Endothelial cell of umbilical vein (primary cell): Measurements from ENCODE around the gene NARS2. TPM values are rescaled to one million over a fixed set of nuclear protein-coding genes. Genes with fewer than 3 reads are reported as not detected.

Experiments used
- BruUV-seq: library from RNA; stranded (reverse); fragments of 400-500 nt; replicated peaks from 2 replicates; lab custom pipeline; 2021; lab: Mats Ljungman, UMichigan
- CTCF ChIA-PET: fragments of 300-600, 350-600 bp; sonication (Branson Sonifier 250); formaldehyde crosslinking; loops from one replicate; lab custom pipeline; 2021; ENCODE audit warnings: antibody characterized with exemption, inconsistent platforms; lab: Charles Lee
- POLR2A ChIA-PET: fragments of 300-600, 350-600 bp; sonication (Branson Sonifier 250); formaldehyde crosslinking; loops from one replicate; lab custom pipeline; 2021; ENCODE audit warnings: antibody characterized with exemption, inconsistent platforms; lab: Charles Lee
- DNase-seq: peaks from one replicate; pipeline ENCODE4 v3.0.0-alpha.2; 2011; ENCODE audit warnings: low read depth, low spot score
- FAIRE-seq: peaks from 2 replicates; lab custom pipeline; 2011; peaks lifted over from hg19 to GRCh38; lab: Jason Lieb, UNC
- H2AFZ ChIP-seq: 2 replicates; pipeline ENCODE4 v1.6.0; 2012; ENCODE audit warnings: low read depth, low read length, control low read depth, inconsistent platforms
- H3K27ac ChIP-seq: 2 replicates; pipeline ENCODE4 v1.5.1; 2011; ENCODE audit warnings: low read depth, mild to moderate bottlenecking, control low read depth, low read length, moderate library complexity; ENCODE audit not compliant: insufficient read depth
- H3K27me3 ChIP-seq, 2 experiments: 2 replicates each; pipeline versions ENCODE4 v1.6.0 to v1.6.1; 2011; ENCODE audit warnings: low read length in 2 of 2, mixed read lengths in 1 of 2; ENCODE audit not compliant: control insufficient read depth in 2 of 2, insufficient read depth in 2 of 2
- H3K36me3 ChIP-seq, 2 experiments: 2 replicates in 1 of 2; 3 replicates in 1 of 2; pipeline ENCODE4 v1.5.1; 2011; ENCODE audit warnings: low read length in 2 of 2, mild to moderate bottlenecking in 1 of 2, moderate library complexity in 1 of 2; ENCODE audit not compliant: control insufficient read depth in 2 of 2, insufficient read depth in 2 of 2; ENCODE audit errors: extremely low read depth in 1 of 2
- H3K4me1 ChIP-seq: 3 replicates; pipeline ENCODE4 v1.5.1; 2011; ENCODE audit warnings: mild to moderate bottlenecking, low read length; ENCODE audit not compliant: control insufficient read depth, insufficient read depth; ENCODE audit errors: extremely low read depth
- H3K4me2 ChIP-seq: 2 replicates; pipeline ENCODE4 v1.6.1; 2011; ENCODE audit warnings: low read length, control low read depth, mixed read lengths; ENCODE audit not compliant: insufficient read depth
- H3K4me3 ChIP-seq, 3 experiments: fragments of 200-600 bp in 1 of 3; sonication (generic), shearing (Covaris generic) in 1 of 3; replicated peaks in 1 of 3; 2 replicates each; pipeline ENCODE4 v1.5.1; 2011 to 2016; ENCODE audit warnings: control low read depth in 3 of 3, low read length in 3 of 3, mild to moderate bottlenecking in 2 of 3, inconsistent platforms in 1 of 3, low read depth in 1 of 3, moderate library complexity in 1 of 3; ENCODE audit not compliant: insufficient read depth in 1 of 3
- H3K79me2 ChIP-seq: 2 replicates; pipeline ENCODE4 v1.6.0; 2012; ENCODE audit warnings: low read length, inconsistent platforms; ENCODE audit not compliant: control insufficient read depth, insufficient read depth
- H3K9ac ChIP-seq: replicated peaks from 2 replicates; pipeline ENCODE3; 2011; ENCODE audit warnings: low read length, control low read depth; ENCODE audit not compliant: insufficient read depth; ENCODE audit errors: extremely low read depth
- H3K9me1 ChIP-seq: replicated peaks from 3 replicates; pipeline ENCODE4 v1.6.0; 2011; ENCODE audit warnings: mild to moderate bottlenecking, low read length; ENCODE audit not compliant: control insufficient read depth, insufficient read depth; ENCODE audit errors: extremely low read depth
- H3K9me3 ChIP-seq: replicated peaks from 2 replicates; pipeline ENCODE4 v1.5.1; 2012; ENCODE audit warnings: low read length, inconsistent platforms; ENCODE audit not compliant: control insufficient read depth, insufficient read depth
- H4K20me1 ChIP-seq: replicated peaks from 2 replicates; pipeline ENCODE3; 2011; ENCODE audit warnings: mild to moderate bottlenecking, low read length; ENCODE audit not compliant: control insufficient read depth, insufficient read depth; ENCODE audit errors: extremely low read depth
- EZH2 ChIP-seq: IDR thresholded peaks from 2 replicates; pipeline ENCODE4 v1.6.1; 2012; ENCODE audit warnings: borderline replicate concordance, low read depth, mild to moderate bottlenecking, moderate library complexity, low read length, inconsistent platforms; ENCODE audit not compliant: severe bottlenecking
- FOS ChIP-seq: IDR thresholded peaks from 2 replicates; pipeline ENCODE4 v1.6.1; 2011; ENCODE audit warnings: mild to moderate bottlenecking, low read length, moderate library complexity, borderline replicate concordance; ENCODE audit not compliant: insufficient read depth
- GATA2 ChIP-seq: IDR thresholded peaks from 2 replicates; pipeline ENCODE4 v1.7.0; 2011; ENCODE audit warnings: low read depth, mild to moderate bottlenecking, moderate library complexity, mixed read lengths, low read length; ENCODE audit not compliant: insufficient read length, insufficient read depth
- JUN ChIP-seq: IDR thresholded peaks from 2 replicates; pipeline ENCODE4 v1.6.1; 2011; ENCODE audit warnings: borderline replicate concordance, low read depth; ENCODE audit not compliant: insufficient read length, insufficient read depth
- MYC ChIP-seq: IDR thresholded peaks from one replicate; pipeline ENCODE4 v1.6.1; 2011; ENCODE audit warnings: mild to moderate bottlenecking, low read depth, low read length
- POLR2A ChIP-seq: IDR thresholded peaks from 2 replicates; pipeline ENCODE4 v1.6.1; 2012; ENCODE audit warnings: low read depth, mild to moderate bottlenecking, control low read depth, low read length
- POLR2AphosphoS5 ChIP-seq: IDR thresholded peaks from 2 replicates; pipeline ENCODE4 v1.6.1; 2012; ENCODE audit warnings: low read depth, mild to moderate bottlenecking, control low read depth, low read length, moderate library complexity; ENCODE audit not compliant: insufficient read depth
- dilution Hi-C: fragments of 300-500 bp; cut with MboI; formaldehyde crosslinking; loops from one replicate; pipeline ENCODE4 v1.15.0; 2019; ENCODE audit warnings: low sequenced_read_pairs; ENCODE audit not compliant: extremely low pct_ligation_motif_present
- intact Hi-C: fragments of 100-400 bp; cut with micrococcal nuclease; formaldehyde crosslinking; loops from one replicate; pipeline ENCODE4 v1.10.0; 2022
- polyA plus RNA-seq, 4 experiments: library from polyadenylated mRNA; depleted of rRNA in 3 of 4; stranded (reverse) in 3 of 4; unstranded in 1 of 4; fragments of >200 nt; gene quantifications; 2 replicates each; pipeline versions ENCODE4 v1.2.1 to v1.2.3, GENCODE V29; 2011 to 2012; ENCODE audit warnings: missing spikeins in 1 of 4
- total RNA-seq: library from RNA; stranded (reverse); gene quantifications from 2 replicates; pipeline ENCODE4 v1.2.3, GENCODE V29; 2021
- TF ChIP-seq, protein P1 (sequence below): IDR thresholded peaks from 2 replicates; pipeline ENCODE4 v1.6.1; 2011; ENCODE audit not compliant: insufficient read depth, insufficient read length
- TF ChIP-seq, protein P2 (sequence below), 2 donors: IDR thresholded peaks; 1 replicate in 1 of 2; 2 replicates in 1 of 2; pipeline ENCODE4 v1.5.1; 2011; ENCODE audit warnings: low read length in 2 of 2, mild to moderate bottlenecking in 2 of 2, moderate library complexity in 2 of 2, control low read depth in 1 of 2, inconsistent platforms in 1 of 2, low read depth in 1 of 2; ENCODE audit not compliant: insufficient read depth in 1 of 2; ENCODE audit errors: extremely low read depth in 1 of 2

NARS2 gene
- total and polyA plus RNA-seq, 2 donors (not counting 3 experiments of a cell fraction or from before 2014, with no cell fraction given) = 6.9 to 16.7 TPM

- dilution Hi-C loops = no loop called here
- ChIA-PET CTCF (interaction anchor here (1.3 to 1.4 kb wide), 2 partner anchors 163 to 173 kb away, joined by 3 to 4 read pairs; no protein-coding TSS in a partner anchor), POLR2A (no interaction called here)
- BruUV-seq = no TSS peak
- no peak overlapping the region for H2AFZ ChIP-seq
- no peaks in the 10 kb centered on the region for H3K9me1 ChIP-seq
- intact Hi-C loops = no loop called here
- H3K9ac ChIP-seq = no peak overlapping the region
- DNase-seq (no peak), FAIRE-seq (no peak)
- H3K9me3 ChIP-seq = no peaks in the 10 kb centered on the region
- no peaks in the 10 kb centered on the region for H3K27me3 ChIP-seq
- TF ChIP-seq GATA2 = no peak
- TF ChIP-seq, protein P1, sequence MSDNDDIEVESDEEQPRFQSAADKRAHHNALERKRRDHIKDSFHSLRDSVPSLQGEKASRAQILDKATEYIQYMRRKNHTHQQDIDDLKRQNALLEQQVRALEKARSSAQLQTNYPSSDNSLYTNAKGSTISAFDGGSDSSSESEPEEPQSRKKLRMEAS = no peak
- no peak for TF ChIP-seq JUN
- TF ChIP-seq, protein P2, sequence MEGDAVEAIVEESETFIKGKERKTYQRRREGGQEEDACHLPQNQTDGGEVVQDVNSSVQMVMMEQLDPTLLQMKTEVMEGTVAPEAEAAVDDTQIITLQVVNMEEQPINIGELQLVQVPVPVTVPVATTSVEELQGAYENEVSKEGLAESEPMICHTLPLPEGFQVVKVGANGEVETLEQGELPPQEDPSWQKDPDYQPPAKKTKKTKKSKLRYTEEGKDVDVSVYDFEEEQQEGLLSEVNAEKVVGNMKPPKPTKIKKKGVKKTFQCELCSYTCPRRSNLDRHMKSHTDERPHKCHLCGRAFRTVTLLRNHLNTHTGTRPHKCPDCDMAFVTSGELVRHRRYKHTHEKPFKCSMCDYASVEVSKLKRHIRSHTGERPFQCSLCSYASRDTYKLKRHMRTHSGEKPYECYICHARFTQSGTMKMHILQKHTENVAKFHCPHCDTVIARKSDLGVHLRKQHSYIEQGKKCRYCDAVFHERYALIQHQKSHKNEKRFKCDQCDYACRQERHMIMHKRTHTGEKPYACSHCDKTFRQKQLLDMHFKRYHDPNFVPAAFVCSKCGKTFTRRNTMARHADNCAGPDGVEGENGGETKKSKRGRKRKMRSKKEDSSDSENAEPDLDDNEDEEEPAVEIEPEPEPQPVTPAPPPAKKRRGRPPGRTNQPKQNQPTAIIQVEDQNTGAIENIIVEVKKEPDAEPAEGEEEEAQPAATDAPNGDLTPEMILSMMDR (IDR thresholded peaks at IDR 0.05; ENCODE audit: extremely low read depth in 1 of 2, insufficient read depth in 1 of 2, low read depth in 1 of 2, low read length in 2 of 2) = no peak
- no peaks in the 10 kb centered on the region for H3K36me3 ChIP-seq
- peaks cover 2% of the 10 kb centered on the region for H4K20me1 ChIP-seq
- no peak overlapping the region for H3K27ac ChIP-seq
- H3K4me2 ChIP-seq = no peak overlapping the region
- H3K4me1 ChIP-seq = peaks cover 4% of the 10 kb centered on the region
- peaks cover 88% of the 10 kb centered on the region for H3K79me2 ChIP-seq
- no peak overlapping the region for H3K4me3 ChIP-seq
These were observed 183.2 kb downstream of the NARS2 start for GRCh38 chr11:78391424-78391823.

- dilution Hi-C loops = no loop called here
- no peak for FAIRE-seq
- H3K9ac ChIP-seq = no peak overlapping the region
These were observed 183.9 kb downstream of the NARS2 start for GRCh38 chr11:78390809-78391208.

More at GRCh38 chr11:78390809-78391208, 183.9 kb downstream of the NARS2 start:
- Histone ChIP-seq H3K9me1 (no peaks in the 10 kb centered on the region), H3K4me2 (no peak overlapping the region), H3K27me3 (no peaks in the 10 kb centered on the region), H2AFZ (no peak overlapping the region), H3K4me1 (peaks cover 4% of the 10 kb centered on the region), H4K20me1 (peaks cover 2% of the 10 kb centered on the region), H3K9me3 (no peaks in the 10 kb centered on the region), H3K36me3 (no peaks in the 10 kb centered on the region), H3K79me2 (peaks cover 91% of the 10 kb centered on the region), H3K27ac (no peak overlapping the region), H3K4me3 (no peak overlapping the region)
- ChIA-PET POLR2A (no interaction called here), CTCF (no interaction called here)
- no peak for DNase-seq
- TF ChIP-seq, protein P1 = no peak
- TF ChIP-seq POLR2A = no peak
- no peak for TF ChIP-seq JUN
- TF ChIP-seq, protein P2 (IDR thresholded peaks at IDR 0.05; ENCODE audit: extremely low read depth in 1 of 2, insufficient read depth in 1 of 2, low read depth in 1 of 2, low read length in 2 of 2) = no peak
- TF ChIP-seq EZH2 = no peak
- TF ChIP-seq FOS = no peak
- no peak for TF ChIP-seq GATA2
- no peak for TF ChIP-seq MYC
- no peak for TF ChIP-seq POLR2AphosphoS5
- BruUV-seq = no TSS peak
- intact Hi-C loops = no loop called here
